ENCODE results near the gene VASP.

The VASP gene

GRCh38 chr19:45506989-45507871 is at the start of gene VASP:
TSS of gene VASP (plus strand) at chr19:45507479. CDS start at chr19:45507772, 293 bp downstream.
- peak; percentile 39 for DNase-seq

DNA sequence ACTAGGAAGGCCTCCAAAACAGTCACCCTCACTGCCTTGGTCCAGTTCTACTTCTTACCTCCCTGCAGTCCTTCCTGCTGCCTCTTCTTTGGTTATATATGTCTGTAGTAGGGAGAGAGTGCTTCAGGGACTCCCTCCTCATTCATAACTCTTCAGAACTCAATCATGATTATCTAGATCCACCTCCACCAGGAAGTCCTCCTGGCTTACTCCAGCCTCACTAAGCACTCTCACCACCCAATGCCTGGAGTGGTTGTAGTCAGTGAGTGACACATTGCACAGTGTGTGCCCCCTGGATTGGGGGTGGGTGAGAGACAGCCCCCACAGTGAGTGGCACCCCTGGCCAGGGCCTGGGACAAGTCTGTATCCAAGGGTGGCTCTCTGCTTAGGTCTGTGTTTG is 49.5 kb upstream of the VASP start:
- no peak for DNase-seq

DNA sequence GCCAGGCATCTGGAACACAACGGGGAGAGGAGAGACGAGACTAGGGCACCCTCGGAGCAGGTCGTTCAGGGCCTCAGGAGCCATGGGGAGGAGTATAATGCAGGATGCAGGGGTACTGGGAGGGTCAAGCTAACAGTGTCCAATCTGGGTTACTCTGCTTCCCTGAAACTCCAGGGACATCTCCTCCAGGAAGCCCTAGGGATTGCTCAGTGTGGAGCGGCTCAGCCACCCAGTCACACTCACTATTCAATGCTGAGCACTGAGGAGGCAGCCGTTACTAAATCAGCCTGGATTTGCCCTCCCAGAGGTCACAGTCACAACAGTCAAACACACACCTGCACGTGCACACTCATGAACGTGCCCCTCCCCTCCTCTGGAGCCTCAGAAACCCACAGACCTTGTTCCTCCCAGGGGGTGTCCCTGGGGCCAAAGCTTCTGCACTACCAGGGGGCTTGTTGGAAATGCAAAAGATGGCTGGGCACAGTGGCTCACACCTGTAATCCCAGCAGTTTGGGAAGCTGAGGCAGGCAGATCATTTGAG is 46.4 kb upstream of the VASP start:
- DNase-seq: no peak

GRCh38 chr19:45462174-45462573 is 45.1 kb upstream of the VASP start:
- DNase-seq: no peak

- no peak for DNase-seq
Measured at GRCh38 chr19:45463241-45463640, 44.0 kb upstream of the VASP start.

DNA sequence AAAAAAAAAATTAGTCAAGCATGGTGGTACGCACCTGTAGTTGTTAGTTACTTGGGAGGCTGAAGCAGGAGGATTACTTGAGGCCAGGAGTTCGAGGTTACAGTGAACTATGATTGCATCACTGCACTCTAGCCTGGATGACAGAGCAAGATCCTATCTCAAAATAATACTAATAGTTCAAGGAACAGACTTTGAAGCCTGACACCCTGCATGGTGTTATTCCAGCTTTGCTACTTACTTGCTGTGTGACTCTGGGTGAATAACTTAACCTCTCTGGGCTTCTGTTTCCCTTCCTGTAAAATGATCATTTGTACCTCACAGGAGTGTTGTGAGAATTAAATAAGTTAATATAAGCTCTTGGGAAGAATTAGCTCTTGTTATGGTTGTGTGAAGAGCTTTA is 43.0 kb upstream of the VASP start:
- DNase-seq: no peak

GRCh38 chr19:45464852-45465441 is 42.3 kb upstream of the VASP start:
- DNase-seq: no peak

DNA sequence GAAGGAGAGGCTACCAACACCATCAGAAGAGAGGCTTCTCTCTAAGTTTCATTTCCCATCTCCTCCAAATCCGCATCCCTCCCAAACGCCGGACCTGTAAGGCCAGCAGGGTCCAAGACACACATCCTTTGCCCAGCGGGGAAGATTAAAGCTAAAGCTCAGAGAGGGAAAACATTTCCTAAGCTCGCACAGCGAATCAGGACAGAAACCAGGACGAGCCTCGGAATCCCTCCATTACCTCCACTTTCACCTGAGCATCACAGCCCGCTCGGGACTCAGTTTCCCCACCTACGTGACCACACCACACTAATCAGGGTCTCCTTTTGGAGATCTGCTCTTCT is 40.2 kb upstream of the VASP start:
- no peak for DNase-seq

DNA sequence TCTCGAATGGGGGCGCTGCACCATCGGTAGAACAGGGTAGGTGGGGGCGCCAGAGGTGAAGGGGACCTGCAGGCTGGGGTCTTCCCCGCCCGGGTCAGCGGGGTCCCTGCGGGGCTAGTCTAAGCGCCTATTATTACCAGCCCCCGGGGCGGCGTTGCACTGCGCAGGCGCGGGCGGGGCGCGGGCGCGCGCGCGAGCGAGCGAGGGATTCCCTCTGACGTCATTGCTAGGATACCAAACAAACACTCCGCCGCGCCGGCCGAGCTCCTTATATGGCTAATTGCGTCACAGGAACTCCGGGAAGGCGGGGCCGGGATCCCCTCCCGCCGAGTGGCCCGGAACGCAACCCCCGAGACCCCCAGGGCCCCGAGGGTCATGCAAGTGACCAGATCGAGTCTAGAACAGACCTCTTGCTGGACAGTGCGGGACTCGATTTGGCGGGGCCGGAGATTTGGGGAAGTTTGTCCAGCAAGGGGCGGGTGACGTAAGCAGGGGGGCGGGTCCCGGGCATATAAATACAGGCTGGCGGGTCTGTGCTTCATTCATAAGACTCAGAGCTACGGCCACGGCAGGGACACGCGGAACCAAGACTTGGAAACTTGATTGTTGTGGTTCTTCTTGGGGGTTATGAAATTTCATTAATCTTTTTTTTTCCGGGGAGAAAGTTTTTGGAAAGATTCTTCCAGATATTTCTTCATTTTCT is 39.7 kb upstream of the VASP start, which contains the start of gene FOSB:
Gene FOSB, plus strand, starts transcription at position 541 of the 703 bp plus-strand sequence. CDS start 591 bp downstream, outside the sequence.
- DNase-seq: peak; percentile 94

GRCh38 chr19:45468159-45468651 is 39.1 kb upstream of the VASP start:
- DNase-seq: no peak

- no peak for DNase-seq
Measured at GRCh38 chr19:45468803-45469131, 38.5 kb upstream of the VASP start.

GRCh38 chr19:45469132-45469944 is 37.9 kb upstream of the VASP start:
- peak; percentile 59 for DNase-seq

DNA sequence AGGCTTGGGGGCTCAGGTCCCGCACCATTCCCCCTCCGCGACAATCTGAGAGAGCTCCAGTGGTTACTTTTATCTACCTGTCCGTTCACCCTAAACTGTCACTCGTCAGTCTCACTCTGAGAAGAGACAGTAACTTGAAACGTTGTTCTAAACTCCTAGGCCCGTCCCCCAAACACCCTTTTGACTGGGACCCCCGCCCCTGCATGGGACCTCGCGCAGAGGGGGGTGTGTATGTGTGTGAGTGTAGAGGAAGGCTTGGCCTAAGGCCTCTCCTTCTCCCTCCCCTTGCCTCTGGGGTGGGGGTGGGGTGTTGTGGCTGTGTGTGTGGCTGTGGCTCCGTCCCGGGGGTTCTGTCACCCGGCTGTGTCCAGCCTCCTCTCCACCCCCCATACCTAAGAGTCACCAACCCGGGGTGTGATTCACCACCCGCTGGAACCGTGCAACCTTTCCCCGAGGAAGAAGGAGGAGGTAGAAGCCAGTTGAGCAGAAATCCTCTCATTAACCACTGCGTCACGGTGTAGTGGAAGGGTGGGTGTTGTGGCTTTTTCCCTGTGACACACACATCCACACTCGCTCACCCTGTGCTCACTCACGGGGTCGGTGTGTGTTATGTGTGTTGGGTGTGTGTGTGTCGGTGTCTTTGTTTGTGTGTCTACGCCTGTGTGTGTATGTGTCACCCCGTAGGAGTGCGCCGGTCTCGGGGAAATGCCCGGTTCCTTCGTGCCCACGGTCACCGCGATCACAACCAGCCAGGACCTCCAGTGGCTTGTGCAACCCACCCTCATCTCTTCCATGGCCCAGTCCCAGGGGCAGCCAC is 37.1 kb upstream of the VASP start:
- no peak for DNase-seq

DNA sequence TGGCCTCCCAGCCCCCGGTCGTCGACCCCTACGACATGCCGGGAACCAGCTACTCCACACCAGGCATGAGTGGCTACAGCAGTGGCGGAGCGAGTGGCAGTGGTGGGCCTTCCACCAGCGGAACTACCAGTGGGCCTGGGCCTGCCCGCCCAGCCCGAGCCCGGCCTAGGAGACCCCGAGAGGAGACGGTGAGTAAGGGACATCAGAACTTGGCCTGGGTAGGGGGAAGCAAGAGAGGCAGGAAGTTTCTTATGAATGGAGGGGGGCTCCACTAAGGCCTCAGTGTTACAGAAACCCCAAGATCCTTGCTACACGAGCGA is 36.6 kb upstream of the VASP start:
- DNase-seq: no peak

DNA sequence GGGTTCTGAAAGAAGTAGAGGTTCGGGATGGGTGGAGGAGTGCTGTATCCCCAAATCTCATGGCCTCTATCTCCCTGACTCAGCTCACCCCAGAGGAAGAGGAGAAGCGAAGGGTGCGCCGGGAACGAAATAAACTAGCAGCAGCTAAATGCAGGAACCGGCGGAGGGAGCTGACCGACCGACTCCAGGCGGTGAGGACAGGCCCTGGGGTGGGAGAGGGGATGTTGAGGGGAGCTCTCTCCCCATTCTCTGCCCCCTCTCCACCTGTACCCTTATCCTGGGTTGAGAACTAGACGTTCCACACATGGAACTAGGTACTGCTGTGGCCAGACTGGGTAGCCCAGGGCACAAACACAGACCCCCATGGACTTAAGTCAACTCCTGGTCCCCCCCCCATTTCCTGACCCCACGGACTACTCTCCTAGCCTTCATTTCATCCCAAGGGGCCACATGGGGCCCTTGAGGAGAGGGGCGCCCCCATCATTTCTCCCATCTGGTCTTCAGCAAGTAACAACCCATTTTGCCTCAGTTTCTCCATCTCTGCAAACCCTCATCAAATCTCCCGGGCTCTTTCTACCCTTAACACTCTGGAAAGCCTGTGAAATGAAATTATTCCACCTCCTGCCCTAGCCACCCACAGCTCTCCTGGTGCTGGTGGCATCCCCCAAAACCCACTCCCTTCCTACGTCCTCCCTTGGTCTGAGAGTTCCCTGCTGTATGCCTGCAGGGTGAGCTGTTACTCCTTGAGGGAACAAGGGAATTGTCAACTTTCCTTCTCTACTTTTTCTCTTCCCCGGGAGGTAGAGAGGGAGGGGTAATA is 36.0 kb upstream of the VASP start:
- no peak for DNase-seq

GRCh38 chr19:45471931-45472562 is 35.2 kb upstream of the VASP start:
- DNase-seq: no peak

- no peak for DNase-seq
Measured at GRCh38 chr19:45472563-45473366, 34.5 kb upstream of the VASP start.

DNA sequence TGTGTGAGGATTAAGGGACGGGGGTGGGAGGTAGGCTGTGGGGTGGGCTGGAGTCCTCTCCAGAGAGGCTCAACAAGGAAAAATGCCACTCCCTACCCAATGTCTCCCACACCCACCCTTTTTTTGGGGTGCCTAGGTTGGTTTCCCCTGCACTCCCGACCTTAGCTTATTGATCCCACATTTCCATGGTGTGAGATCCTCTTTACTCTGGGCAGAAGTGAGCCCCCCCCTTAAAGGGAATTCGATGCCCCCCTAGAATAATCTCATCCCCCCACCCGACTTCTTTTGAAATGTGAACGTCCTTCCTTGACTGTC is 34.0 kb upstream of the VASP start:
- no peak for DNase-seq

DNA sequence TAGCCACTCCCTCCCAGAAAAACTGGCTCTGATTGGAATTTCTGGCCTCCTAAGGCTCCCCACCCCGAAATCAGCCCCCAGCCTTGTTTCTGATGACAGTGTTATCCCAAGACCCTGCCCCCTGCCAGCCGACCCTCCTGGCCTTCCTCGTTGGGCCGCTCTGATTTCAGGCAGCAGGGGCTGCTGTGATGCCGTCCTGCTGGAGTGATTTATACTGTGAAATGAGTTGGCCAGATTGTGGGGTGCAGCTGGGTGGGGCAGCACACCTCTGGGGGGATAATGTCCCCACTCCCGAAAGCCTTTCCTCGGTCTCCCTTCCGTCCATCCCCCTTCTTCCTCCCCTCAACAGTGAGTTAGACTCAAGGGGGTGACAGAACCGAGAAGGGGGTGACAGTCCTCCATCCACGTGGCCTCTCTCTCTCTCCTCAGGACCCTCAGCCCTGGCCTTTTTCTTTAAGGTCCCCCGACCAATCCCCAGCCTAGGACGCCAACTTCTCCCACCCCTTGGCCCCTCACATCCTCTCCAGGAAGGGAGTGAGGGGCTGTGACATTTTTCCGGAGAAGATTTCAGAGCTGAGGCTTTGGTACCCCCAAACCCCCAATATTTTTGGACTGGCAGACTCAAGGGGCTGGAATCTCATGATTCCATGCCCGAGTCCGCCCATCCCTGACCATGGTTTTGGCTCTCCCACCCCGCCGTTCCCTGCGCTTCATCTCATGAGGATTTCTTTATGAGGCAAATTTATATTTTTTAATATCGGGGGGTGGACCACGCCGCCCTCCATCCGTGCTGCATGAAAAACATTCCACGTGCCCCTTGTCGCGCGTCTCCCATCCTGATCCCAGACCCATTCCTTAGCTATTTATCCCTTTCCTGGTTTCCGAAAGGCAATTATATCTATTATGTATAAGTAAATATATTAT is 33.3 kb upstream of the VASP start:
- DNase-seq: no peak
